ENCODE measurements around the gene SH2D7.

The SH2D7 gene

GRCh38 chr15:78069052-78069414 lies 23.3 kb upstream of the SH2D7 start:
- TF ChIP-seq, protein P1, sequence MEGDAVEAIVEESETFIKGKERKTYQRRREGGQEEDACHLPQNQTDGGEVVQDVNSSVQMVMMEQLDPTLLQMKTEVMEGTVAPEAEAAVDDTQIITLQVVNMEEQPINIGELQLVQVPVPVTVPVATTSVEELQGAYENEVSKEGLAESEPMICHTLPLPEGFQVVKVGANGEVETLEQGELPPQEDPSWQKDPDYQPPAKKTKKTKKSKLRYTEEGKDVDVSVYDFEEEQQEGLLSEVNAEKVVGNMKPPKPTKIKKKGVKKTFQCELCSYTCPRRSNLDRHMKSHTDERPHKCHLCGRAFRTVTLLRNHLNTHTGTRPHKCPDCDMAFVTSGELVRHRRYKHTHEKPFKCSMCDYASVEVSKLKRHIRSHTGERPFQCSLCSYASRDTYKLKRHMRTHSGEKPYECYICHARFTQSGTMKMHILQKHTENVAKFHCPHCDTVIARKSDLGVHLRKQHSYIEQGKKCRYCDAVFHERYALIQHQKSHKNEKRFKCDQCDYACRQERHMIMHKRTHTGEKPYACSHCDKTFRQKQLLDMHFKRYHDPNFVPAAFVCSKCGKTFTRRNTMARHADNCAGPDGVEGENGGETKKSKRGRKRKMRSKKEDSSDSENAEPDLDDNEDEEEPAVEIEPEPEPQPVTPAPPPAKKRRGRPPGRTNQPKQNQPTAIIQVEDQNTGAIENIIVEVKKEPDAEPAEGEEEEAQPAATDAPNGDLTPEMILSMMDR (IDR thresholded peaks at IDR 0.05; ENCODE audit: insufficient read depth, low read length, poor library complexity, severe bottlenecking) = no peak
- TF ChIP-seq EZH2phosphoT487 (conservative IDR thresholded peaks at IDR 0.05; ENCODE audit: low read length) = no peak
- Histone ChIP-seq H3K4me3 (ENCODE audit: insufficient read depth, low read length, poor library complexity, severe bottlenecking) (no peak overlapping the region), H3F3A (ENCODE audit: insufficient read depth) (no peaks in the 10 kb centered on the region), H3K9me2 (replicated peaks; ENCODE audit: insufficient read depth, low read length) (no peaks in the 10 kb centered on the region), H3K4me2 (ENCODE audit: low read depth, low read length, poor library complexity, severe bottlenecking) (no peak overlapping the region), H4K20me1 (ENCODE audit: low read depth, low read length) (peaks cover 10% of the 10 kb centered on the region; the same call in 1 of the 2 replicates), H3K9me3 (ENCODE audit: insufficient read depth, low read length) (no peaks in the 10 kb centered on the region), H3K36me3 (ENCODE audit: low read length) (no peaks in the 10 kb centered on the region), H3K27ac (ENCODE audit: low read depth, low read length) (no peak overlapping the region), H3K27me3 (ENCODE audit: low read length) (no peaks in the 10 kb centered on the region), H3K9ac (ENCODE audit: low read length) (no peak overlapping the region), H3K79me2 (ENCODE audit: insufficient read depth, low read length) (0 out of 2 replicates have a peak, but pooled peaks cover 6% of the 10 kb centered on the region), H2AFZ (ENCODE audit: low read depth, low read length, severe bottlenecking) (no peak overlapping the region)

DNA sequence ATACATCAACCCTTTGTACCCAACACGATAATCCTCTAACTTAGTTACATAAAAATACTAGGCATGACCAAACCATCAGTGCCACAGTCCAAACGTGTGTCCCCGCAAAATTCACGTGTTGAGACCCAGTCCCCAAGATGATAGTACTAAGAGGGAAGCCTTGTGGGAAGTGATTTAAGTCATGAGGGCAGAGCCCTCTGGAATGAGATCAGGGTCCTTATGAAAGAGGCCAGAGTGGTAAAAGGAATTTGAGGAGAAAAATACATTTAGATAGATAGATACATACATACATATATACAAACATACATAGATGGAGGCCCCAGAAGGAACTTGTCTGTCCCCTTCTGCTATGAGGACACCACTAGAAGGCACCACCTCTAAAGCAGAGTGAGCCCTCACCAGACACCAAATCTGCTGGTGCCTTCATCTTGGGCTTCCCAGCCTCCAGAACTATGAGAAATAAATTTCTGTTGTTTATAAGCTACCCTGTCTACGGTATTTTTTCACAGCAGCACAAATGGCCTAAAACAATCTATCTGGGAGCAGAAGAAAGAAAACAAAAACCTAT lies 22.8 kb upstream of the SH2D7 start:
- peaks cover 10% of the 10 kb centered on the region; the same call in 1 of the 2 replicates for H4K20me1 ChIP-seq (ENCODE audit: low read depth, low read length)
- H3K4me3 ChIP-seq (ENCODE audit: insufficient read depth, low read length, poor library complexity, severe bottlenecking) = no peak overlapping the region
- H3K9me3 ChIP-seq (ENCODE audit: insufficient read depth, low read length) = no peaks in the 10 kb centered on the region
- H2AFZ ChIP-seq (ENCODE audit: low read depth, low read length, severe bottlenecking) = no peak overlapping the region
- no peaks in the 10 kb centered on the region for H3K36me3 ChIP-seq (ENCODE audit: low read length)
- no peak overlapping the region for H3K27ac ChIP-seq (ENCODE audit: low read depth, low read length)
- H3K9me2 ChIP-seq (replicated peaks; ENCODE audit: insufficient read depth, low read length) = no peaks in the 10 kb centered on the region
- H3K9ac ChIP-seq (ENCODE audit: low read length) = no peak overlapping the region
- H3K79me2 ChIP-seq (ENCODE audit: insufficient read depth, low read length) = 0 out of 2 replicates have a peak, but pooled peaks cover 1% of the 10 kb centered on the region
- TF ChIP-seq, protein P1 (IDR thresholded peaks at IDR 0.05; ENCODE audit: insufficient read depth, low read length, poor library complexity, severe bottlenecking) = no peak
- TF ChIP-seq EZH2phosphoT487 (conservative IDR thresholded peaks at IDR 0.05; ENCODE audit: low read length) = no peak
- H3K27me3 ChIP-seq (ENCODE audit: low read length) = no peaks in the 10 kb centered on the region
- H3F3A ChIP-seq (ENCODE audit: insufficient read depth) = no peaks in the 10 kb centered on the region
- H3K4me2 ChIP-seq (ENCODE audit: low read depth, low read length, poor library complexity, severe bottlenecking) = no peak overlapping the region

DNA sequence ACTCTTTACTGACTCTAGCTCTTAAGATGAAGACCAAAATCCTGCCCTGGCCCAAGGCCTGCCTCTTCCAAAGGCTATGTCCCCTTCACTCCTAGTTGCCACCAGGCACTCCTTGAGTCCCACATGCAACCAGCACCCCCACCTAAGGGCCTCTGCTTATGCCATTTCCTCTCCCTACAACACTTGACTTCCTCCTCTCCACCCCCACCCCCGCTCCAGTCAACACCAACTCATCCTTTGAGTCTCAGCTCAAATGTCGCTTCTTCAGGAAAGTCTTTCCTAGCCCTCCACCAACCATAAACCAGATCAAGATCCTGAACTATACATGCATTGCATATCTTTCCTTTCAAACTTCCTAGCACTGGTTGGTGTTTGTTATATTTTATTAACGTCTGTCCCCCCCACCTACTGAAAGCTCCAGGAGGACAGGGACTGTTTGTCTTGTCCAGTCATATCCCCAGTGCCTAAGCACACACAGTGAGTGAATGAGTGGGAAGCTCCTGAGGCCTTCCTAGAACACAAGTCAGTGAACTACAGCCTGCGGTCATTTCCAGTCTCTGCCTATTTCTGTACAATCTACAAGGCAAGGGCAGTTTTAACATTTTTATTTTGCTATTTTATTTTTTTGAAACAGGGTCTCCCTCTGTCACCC lies 22.2 kb upstream of the SH2D7 start:
- no peaks in the 10 kb centered on the region for H3K9me3 ChIP-seq (ENCODE audit: insufficient read depth, low read length)
- H4K20me1 ChIP-seq (ENCODE audit: low read depth, low read length) = peaks cover 10% of the 10 kb centered on the region; the same call in 1 of the 2 replicates
- no peaks in the 10 kb centered on the region for H3K27me3 ChIP-seq (ENCODE audit: low read length)
- H3K36me3 ChIP-seq (ENCODE audit: low read length) = no peaks in the 10 kb centered on the region
- H3K9ac ChIP-seq (ENCODE audit: low read length) = no peak overlapping the region
- H3K27ac ChIP-seq (ENCODE audit: low read depth, low read length) = no peak overlapping the region
- H2AFZ ChIP-seq (ENCODE audit: low read depth, low read length, severe bottlenecking) = no peak overlapping the region
- TF ChIP-seq, protein P1 (IDR thresholded peaks at IDR 0.05; ENCODE audit: insufficient read depth, low read length, poor library complexity, severe bottlenecking) = no peak
- no peak for TF ChIP-seq EZH2phosphoT487 (conservative IDR thresholded peaks at IDR 0.05; ENCODE audit: low read length)
- no peaks in the 10 kb centered on the region for H3F3A ChIP-seq (ENCODE audit: insufficient read depth)
- H3K4me3 ChIP-seq (ENCODE audit: insufficient read depth, low read length, poor library complexity, severe bottlenecking) = no peak overlapping the region
- no peaks in the 10 kb centered on the region for H3K79me2 ChIP-seq (ENCODE audit: insufficient read depth, low read length)
- H3K9me2 ChIP-seq (replicated peaks; ENCODE audit: insufficient read depth, low read length) = no peaks in the 10 kb centered on the region
- no peak overlapping the region for H3K4me2 ChIP-seq (ENCODE audit: low read depth, low read length, poor library complexity, severe bottlenecking)
